Measurements from ENCODE around the gene SERINC1.

DNA sequence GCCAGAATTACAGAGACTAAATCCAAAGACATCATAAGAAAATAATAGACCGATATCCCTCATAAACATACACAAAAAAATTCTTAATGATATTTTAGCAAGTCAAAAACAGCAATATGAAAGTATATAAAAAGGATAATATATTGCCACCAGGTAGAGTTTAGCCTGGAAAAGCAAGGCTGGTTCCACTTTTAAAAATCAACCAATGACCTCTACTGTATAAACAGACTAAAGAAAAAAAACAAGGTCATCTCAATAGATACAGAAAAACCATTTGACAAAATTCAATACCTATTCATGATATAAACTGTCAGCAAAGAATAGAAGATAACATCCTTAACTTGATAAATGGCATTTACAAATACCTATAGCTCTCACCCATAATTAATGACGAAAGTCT is 9.7 kb downstream of the SERINC1 start:
- TF ChIP-seq, protein P1, sequence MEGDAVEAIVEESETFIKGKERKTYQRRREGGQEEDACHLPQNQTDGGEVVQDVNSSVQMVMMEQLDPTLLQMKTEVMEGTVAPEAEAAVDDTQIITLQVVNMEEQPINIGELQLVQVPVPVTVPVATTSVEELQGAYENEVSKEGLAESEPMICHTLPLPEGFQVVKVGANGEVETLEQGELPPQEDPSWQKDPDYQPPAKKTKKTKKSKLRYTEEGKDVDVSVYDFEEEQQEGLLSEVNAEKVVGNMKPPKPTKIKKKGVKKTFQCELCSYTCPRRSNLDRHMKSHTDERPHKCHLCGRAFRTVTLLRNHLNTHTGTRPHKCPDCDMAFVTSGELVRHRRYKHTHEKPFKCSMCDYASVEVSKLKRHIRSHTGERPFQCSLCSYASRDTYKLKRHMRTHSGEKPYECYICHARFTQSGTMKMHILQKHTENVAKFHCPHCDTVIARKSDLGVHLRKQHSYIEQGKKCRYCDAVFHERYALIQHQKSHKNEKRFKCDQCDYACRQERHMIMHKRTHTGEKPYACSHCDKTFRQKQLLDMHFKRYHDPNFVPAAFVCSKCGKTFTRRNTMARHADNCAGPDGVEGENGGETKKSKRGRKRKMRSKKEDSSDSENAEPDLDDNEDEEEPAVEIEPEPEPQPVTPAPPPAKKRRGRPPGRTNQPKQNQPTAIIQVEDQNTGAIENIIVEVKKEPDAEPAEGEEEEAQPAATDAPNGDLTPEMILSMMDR (IDR thresholded peaks at IDR 0.05; ENCODE audit: low read length) = no peak
- TF ChIP-seq EZH2phosphoT487 (IDR thresholded peaks at IDR 0.05; ENCODE audit: low read length) = no peak
